SK-N-SH (cell line): ENCODE data around the gene SNED1.

Experiments used
- EP300 ChIP-seq, 2 experiments: IDR thresholded peaks; 2 replicates each; pipeline versions ENCODE4 v1.4.0 to v1.6.1; 2012; ENCODE audit warnings: borderline replicate concordance in 1 of 2, low read depth in 1 of 2, low read length in 1 of 2
- GABPA ChIP-seq: IDR thresholded peaks from 2 replicates; pipeline ENCODE4 v1.4.0; 2012; ENCODE audit warnings: low read depth, mild to moderate bottlenecking
- MXI1 ChIP-seq: IDR thresholded peaks from 2 replicates; pipeline ENCODE4 v1.6.1; 2012; ENCODE audit warnings: mild to moderate bottlenecking, low read depth, low read length, improper control_type of control experiment
- POLR2AphosphoS5 ChIP-seq: IDR thresholded peaks from 2 replicates; pipeline ENCODE4 v1.6.1; 2012; ENCODE audit warnings: low read depth, low read length
- RAD21 ChIP-seq: IDR thresholded peaks from 2 replicates; pipeline ENCODE4 v1.6.1; 2012; ENCODE audit warnings: mild to moderate bottlenecking, low read length
- RFX5 ChIP-seq: IDR thresholded peaks from 2 replicates; pipeline ENCODE4 v1.6.1; 2012; ENCODE audit warnings: mild to moderate bottlenecking, improper control_type of control experiment, low read length
- TCF12 ChIP-seq: IDR thresholded peaks from 2 replicates; pipeline ENCODE4 v1.4.0; 2012
- TF ChIP-seq, protein P1 (sequence below): fragments of 200-600 bp; sonication (generic); IDR thresholded peaks from 2 replicates; pipeline ENCODE4 v1.6.1; 2017; ENCODE audit warnings: antibody characterized with exemption, mild to moderate bottlenecking, moderate library complexity
- TF ChIP-seq, protein P2 (sequence below): IDR thresholded peaks from 2 replicates; pipeline ENCODE4 v1.4.0; 2012; ENCODE audit warnings: low read depth, borderline replicate concordance

DNA sequence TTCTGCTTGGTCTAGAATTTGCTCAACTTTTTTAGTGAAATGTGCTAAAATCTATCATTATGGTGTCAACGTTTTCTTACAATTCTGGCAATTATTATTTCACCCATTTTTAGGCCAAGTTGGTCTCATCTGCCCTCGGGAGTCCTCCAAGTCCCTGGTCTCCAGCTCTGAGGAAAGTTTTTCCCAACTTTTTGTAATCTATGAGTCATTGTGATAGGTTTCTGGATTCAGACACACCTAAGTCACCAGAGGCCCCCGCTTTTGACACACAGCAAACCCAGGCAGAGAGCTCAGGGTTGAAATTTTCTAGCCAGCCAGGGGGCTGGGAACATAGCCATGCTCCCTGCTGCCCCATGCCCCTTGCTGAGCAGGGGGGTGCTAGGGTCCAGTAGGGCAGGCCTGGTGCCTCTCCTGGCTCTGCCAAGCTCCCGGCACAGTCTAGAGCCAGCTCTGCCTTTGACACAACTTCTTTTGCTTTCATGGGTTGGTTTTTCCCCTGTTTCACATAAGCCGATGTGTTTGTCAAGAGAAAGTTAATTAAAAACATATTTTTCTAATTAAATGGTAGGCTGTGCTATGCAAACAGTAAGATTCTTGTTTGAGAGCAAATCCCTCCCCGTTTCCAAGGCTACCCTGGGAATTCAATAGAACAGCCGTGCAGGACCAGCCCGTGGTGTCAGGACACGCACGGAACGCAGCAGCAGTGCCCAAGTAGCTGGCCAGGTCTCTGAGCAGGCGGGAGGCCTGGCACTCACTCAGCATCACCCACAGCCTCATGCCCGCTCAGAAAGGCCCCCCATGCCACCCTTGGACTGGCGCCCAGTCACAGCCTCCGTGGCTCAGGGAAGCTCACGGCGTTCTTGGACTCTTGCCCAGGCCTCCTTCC lies 25.5 kb upstream of the SNED1 start:
- TF ChIP-seq, protein P1, sequence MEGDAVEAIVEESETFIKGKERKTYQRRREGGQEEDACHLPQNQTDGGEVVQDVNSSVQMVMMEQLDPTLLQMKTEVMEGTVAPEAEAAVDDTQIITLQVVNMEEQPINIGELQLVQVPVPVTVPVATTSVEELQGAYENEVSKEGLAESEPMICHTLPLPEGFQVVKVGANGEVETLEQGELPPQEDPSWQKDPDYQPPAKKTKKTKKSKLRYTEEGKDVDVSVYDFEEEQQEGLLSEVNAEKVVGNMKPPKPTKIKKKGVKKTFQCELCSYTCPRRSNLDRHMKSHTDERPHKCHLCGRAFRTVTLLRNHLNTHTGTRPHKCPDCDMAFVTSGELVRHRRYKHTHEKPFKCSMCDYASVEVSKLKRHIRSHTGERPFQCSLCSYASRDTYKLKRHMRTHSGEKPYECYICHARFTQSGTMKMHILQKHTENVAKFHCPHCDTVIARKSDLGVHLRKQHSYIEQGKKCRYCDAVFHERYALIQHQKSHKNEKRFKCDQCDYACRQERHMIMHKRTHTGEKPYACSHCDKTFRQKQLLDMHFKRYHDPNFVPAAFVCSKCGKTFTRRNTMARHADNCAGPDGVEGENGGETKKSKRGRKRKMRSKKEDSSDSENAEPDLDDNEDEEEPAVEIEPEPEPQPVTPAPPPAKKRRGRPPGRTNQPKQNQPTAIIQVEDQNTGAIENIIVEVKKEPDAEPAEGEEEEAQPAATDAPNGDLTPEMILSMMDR: no peak
- TF ChIP-seq MXI1: peak; percentile 42; the same call in 1 of the 2 replicates
- TF ChIP-seq POLR2AphosphoS5: no peak
- no peak for TF ChIP-seq RFX5
- no peak for TF ChIP-seq EP300 (IDR thresholded peaks at IDR 0.05; ENCODE audit: borderline replicate concordance in 1 of 2, low read depth in 1 of 2, low read length in 1 of 2)
- TF ChIP-seq RAD21: no peak
- no peak for TF ChIP-seq TCF12
- no peak for TF ChIP-seq GABPA
- TF ChIP-seq, protein P2, sequence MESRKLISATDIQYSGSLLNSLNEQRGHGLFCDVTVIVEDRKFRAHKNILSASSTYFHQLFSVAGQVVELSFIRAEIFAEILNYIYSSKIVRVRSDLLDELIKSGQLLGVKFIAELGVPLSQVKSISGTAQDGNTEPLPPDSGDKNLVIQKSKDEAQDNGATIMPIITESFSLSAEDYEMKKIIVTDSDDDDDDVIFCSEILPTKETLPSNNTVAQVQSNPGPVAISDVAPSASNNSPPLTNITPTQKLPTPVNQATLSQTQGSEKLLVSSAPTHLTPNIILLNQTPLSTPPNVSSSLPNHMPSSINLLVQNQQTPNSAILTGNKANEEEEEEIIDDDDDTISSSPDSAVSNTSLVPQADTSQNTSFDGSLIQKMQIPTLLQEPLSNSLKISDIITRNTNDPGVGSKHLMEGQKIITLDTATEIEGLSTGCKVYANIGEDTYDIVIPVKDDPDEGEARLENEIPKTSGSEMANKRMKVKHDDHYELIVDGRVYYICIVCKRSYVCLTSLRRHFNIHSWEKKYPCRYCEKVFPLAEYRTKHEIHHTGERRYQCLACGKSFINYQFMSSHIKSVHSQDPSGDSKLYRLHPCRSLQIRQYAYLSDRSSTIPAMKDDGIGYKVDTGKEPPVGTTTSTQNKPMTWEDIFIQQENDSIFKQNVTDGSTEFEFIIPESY: no peak
